HUES64 (cell line): ENCODE measurements around the gene LARGE2.

Experiments used
- H3K27ac ChIP-seq: 2 replicates; pipeline ENCODE4 v1.7.0; 2013; ENCODE audit warnings: low read depth, low read length, inconsistent platforms
- H3K27me3 ChIP-seq: 2 replicates; pipeline ENCODE4 v1.6.1; 2013; ENCODE audit warnings: mild to moderate bottlenecking, low read length; ENCODE audit not compliant: insufficient read depth
- H3K36me3 ChIP-seq: 2 replicates; pipeline ENCODE4 v1.6.1; 2013; ENCODE audit warnings: mild to moderate bottlenecking, low read length; ENCODE audit not compliant: insufficient read depth
- H3K4me1 ChIP-seq: 2 replicates; pipeline ENCODE4 v1.6.1; 2013; ENCODE audit warnings: mild to moderate bottlenecking, low read length, moderate library complexity; ENCODE audit not compliant: insufficient read depth
- H3K4me3 ChIP-seq: 2 replicates; pipeline ENCODE4 v1.5.1; 2013; ENCODE audit warnings: mild to moderate bottlenecking, low read length, moderate library complexity
- H3K9ac ChIP-seq: 2 replicates; pipeline ENCODE4 v1.6.1; 2013; ENCODE audit warnings: mild to moderate bottlenecking, low read depth, low read length
- H3K9me3 ChIP-seq: 2 replicates; pipeline ENCODE4 v1.6.1; 2013; ENCODE audit warnings: low read depth, low read length; ENCODE audit not compliant: insufficient read depth
- WGBS: fragments of 150-250, 120-280 bp; methylation state at CpG from one replicate; pipeline ENCODE4 v1.1.7; 2013; ENCODE audit warnings: missing lambda C conversion rate; 5-methylcytosine and 5-hydroxymethylcytosine counted together

The LARGE2 gene

GRCh38 chr11:45926536-45927331 lies 4.3 kb downstream of the LARGE2 start:
- Histone ChIP-seq H3K9me3 (no peaks in the 10 kb centered on the region), H3K36me3 (peaks cover 48% of the 10 kb centered on the region; the same call in 1 of the 2 replicates), H3K27ac (no peak overlapping the region), H3K4me1 (no peaks in the 10 kb centered on the region), H3K4me3 (no peak overlapping the region), H3K9ac (no peak overlapping the region), H3K27me3 (peaks cover 10% of the 10 kb centered on the region)
- WGBS: 96% methylated on average over 12 of the region's 12 CpGs

- H3K4me1 ChIP-seq: no peaks in the 10 kb centered on the region
These were observed 4.9 kb downstream of the LARGE2 start for GRCh38 chr11:45927332-45927683.

GRCh38 chr11:45927684-45928413 lies 5.4 kb downstream of the LARGE2 start:
- Histone ChIP-seq H3K27ac (no peak overlapping the region), H3K36me3 (peaks cover 55% of the 10 kb centered on the region)

More at GRCh38 chr11:45927332-45927683, 4.9 kb downstream of the LARGE2 start:
- H3K27me3 ChIP-seq: peaks cover 10% of the 10 kb centered on the region
- no peaks in the 10 kb centered on the region for H3K9me3 ChIP-seq
- H3K4me3 ChIP-seq: no peak overlapping the region
- WGBS: 92% methylated on average over 15 of the region's 15 CpGs
- H3K36me3 ChIP-seq: peaks cover 50% of the 10 kb centered on the region; the same call in 1 of the 2 replicates
- no peak overlapping the region for H3K27ac ChIP-seq
- H3K9ac ChIP-seq: no peak overlapping the region

GRCh38 chr11:45928535-45929215 lies 6.2 kb downstream of the LARGE2 start:
- Histone ChIP-seq H3K9me3 (no peaks in the 10 kb centered on the region), H3K4me1 (no peaks in the 10 kb centered on the region), H3K27me3 (no peaks in the 10 kb centered on the region), H3K36me3 (peaks cover 63% of the 10 kb centered on the region), H3K9ac (no peak overlapping the region), H3K4me3 (no peak overlapping the region), H3K27ac (no peak overlapping the region)
- WGBS: 90% methylated on average over 12 of the region's 13 CpGs

More at GRCh38 chr11:45927684-45928413, 5.4 kb downstream of the LARGE2 start:
- no peaks in the 10 kb centered on the region for H3K9me3 ChIP-seq
- no peak overlapping the region for H3K9ac ChIP-seq
- H3K27me3 ChIP-seq: peaks cover 7% of the 10 kb centered on the region
- no peaks in the 10 kb centered on the region for H3K4me1 ChIP-seq
- WGBS: 92% methylated on average over 27 of the region's 27 CpGs
- H3K4me3 ChIP-seq: no peak overlapping the region

- 91% methylated on average over 10 of the region's 10 CpGs for WGBS
- Histone ChIP-seq H3K4me3 (no peak overlapping the region), H3K27me3 (no peaks in the 10 kb centered on the region), H3K36me3 (peaks cover 65% of the 10 kb centered on the region), H3K4me1 (no peaks in the 10 kb centered on the region), H3K27ac (no peak overlapping the region), H3K9ac (no peak overlapping the region), H3K9me3 (no peaks in the 10 kb centered on the region)
These were observed 7.1 kb downstream of the LARGE2 start for GRCh38 chr11:45929486-45930030.

GRCh38 chr11:45930031-45930794 lies 7.8 kb downstream of the LARGE2 start:
- 93% methylated on average over 14 of the region's 14 CpGs for whole genome bisulfite sequencing

GRCh38 chr11:45930951-45931570 lies 8.6 kb downstream of the LARGE2 start:
- 95% methylated on average over 8 of the region's 8 CpGs for WGBS
- H3K27ac ChIP-seq: no peak overlapping the region

More at GRCh38 chr11:45930031-45930794, 7.8 kb downstream of the LARGE2 start:
- no peaks in the 10 kb centered on the region for H3K9me3 ChIP-seq
- no peak overlapping the region for H3K9ac ChIP-seq
- peaks cover 70% of the 10 kb centered on the region for H3K36me3 ChIP-seq
- H3K4me3 ChIP-seq: no peak overlapping the region
- no peaks in the 10 kb centered on the region for H3K27me3 ChIP-seq
- no peaks in the 10 kb centered on the region for H3K4me1 ChIP-seq
- no peak overlapping the region for H3K27ac ChIP-seq

GRCh38 chr11:45931739-45932138 lies 9.3 kb downstream of the LARGE2 start:
- Histone ChIP-seq H3K27ac (no peak overlapping the region), H3K4me3 (no peak overlapping the region), H3K9me3 (no peaks in the 10 kb centered on the region), H3K36me3 (peaks cover 72% of the 10 kb centered on the region), H3K27me3 (no peaks in the 10 kb centered on the region), H3K9ac (no peak overlapping the region), H3K4me1 (no peaks in the 10 kb centered on the region)
- 96% methylated on average over 10 of the region's 10 CpGs for WGBS

More at GRCh38 chr11:45930951-45931570, 8.6 kb downstream of the LARGE2 start:
- H3K27me3 ChIP-seq: no peaks in the 10 kb centered on the region
- H3K9me3 ChIP-seq: no peaks in the 10 kb centered on the region
- no peaks in the 10 kb centered on the region for H3K4me1 ChIP-seq
- H3K36me3 ChIP-seq: peaks cover 74% of the 10 kb centered on the region
- no peak overlapping the region for H3K9ac ChIP-seq
- H3K4me3 ChIP-seq: no peak overlapping the region

- Histone ChIP-seq H3K9ac (no peak overlapping the region), H3K36me3 (peaks cover 72% of the 10 kb centered on the region)
- 89% methylated on average over 8 of the region's 8 CpGs for WGBS
These were observed 9.8 kb downstream of the LARGE2 start for GRCh38 chr11:45932217-45932616.

More at GRCh38 chr11:45932217-45932616, 9.8 kb downstream of the LARGE2 start:
- no peak overlapping the region for H3K4me3 ChIP-seq
- no peaks in the 10 kb centered on the region for H3K27me3 ChIP-seq
- no peak overlapping the region for H3K27ac ChIP-seq
- no peaks in the 10 kb centered on the region for H3K4me1 ChIP-seq
- H3K9me3 ChIP-seq: no peaks in the 10 kb centered on the region
